ENCODE results near the gene CCDC127. TPM values are rescaled to one million over a fixed set of nuclear protein-coding genes. Genes with fewer than 3 reads are reported as not detected.
"Not testable (repeated sequence)": the region's sequence is repeated elsewhere in the genome, so short reads cannot be mapped to it uniquely, and the experiment has no call there.

Gene CCDC127
- total RNA-seq, 2 donors from 2014 or later = 8.4 to 9.7 TPM

DNA sequence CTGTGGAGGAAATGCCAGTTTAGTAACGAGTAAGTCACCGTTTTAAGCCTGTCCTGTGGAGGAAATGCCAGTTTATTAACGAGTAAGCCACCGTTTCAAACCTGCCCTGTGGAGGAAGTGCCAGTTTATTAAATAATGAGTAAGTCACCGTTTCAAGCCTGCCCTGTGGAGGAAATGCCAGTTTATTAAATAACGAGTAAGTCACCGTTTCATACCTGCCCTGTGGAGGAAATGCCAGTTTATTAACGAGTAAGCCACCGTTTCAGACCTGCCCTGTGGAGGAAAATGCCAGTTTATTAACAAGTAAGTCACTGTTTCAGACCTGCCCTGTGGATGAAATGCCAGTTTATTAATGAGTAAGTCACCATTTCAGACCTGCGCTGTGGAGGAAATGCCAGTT, 34.6 kb upstream of the CCDC127 start:
- peaks cover 52% of the 10 kb centered on the region for H3K36me3 ChIP-seq (ENCODE audit: control insufficient read depth, insufficient read depth, low read length)
- peaks cover 32% of the 10 kb centered on the region for H3K9me3 Mint-ChIP-seq
- no peak for DNase-seq
- H3K27ac ChIP-seq (ENCODE audit: low read depth, low read length) = no peak overlapping the region
- no peak overlapping the region for H3K4me3 Mint-ChIP-seq
- no peaks in the 10 kb centered on the region for H3K27me3 ChIP-seq (ENCODE audit: control insufficient read depth, insufficient read depth, low read length, poor library complexity, severe bottlenecking)
- WGBS, 2 experiments (ENCODE audit: insufficient coverage in 1 of 2, insufficient read length in 1 of 2) = 91 to 94% methylated on average over 10 of the region's 10 CpGs
- H3K4me3 ChIP-seq (ENCODE audit: low read length) = no peak overlapping the region
- TF ChIP-seq CTCF (conservative IDR thresholded peaks at IDR 0.05) = no peak
- no peak overlapping the region for H3K9ac ChIP-seq (ENCODE audit: extremely low read depth, low read length, poor library complexity, severe bottlenecking)
- peaks cover 83% of the 10 kb centered on the region for H3K36me3 Mint-ChIP-seq (ENCODE audit: low read depth)
- H3K27me3 Mint-ChIP-seq (ENCODE audit: insufficient read depth) = no peaks in the 10 kb centered on the region
- peaks cover 33% of the 10 kb centered on the region for H3K9me3 ChIP-seq (ENCODE audit: control insufficient read depth, low read length)
- H3K4me1 Mint-ChIP-seq = no peaks in the 10 kb centered on the region
- H3K27ac Mint-ChIP-seq = no peak overlapping the region
- no peaks in the 10 kb centered on the region for H3K4me1 ChIP-seq (ENCODE audit: control insufficient read depth, insufficient read depth, low read length)

DNA sequence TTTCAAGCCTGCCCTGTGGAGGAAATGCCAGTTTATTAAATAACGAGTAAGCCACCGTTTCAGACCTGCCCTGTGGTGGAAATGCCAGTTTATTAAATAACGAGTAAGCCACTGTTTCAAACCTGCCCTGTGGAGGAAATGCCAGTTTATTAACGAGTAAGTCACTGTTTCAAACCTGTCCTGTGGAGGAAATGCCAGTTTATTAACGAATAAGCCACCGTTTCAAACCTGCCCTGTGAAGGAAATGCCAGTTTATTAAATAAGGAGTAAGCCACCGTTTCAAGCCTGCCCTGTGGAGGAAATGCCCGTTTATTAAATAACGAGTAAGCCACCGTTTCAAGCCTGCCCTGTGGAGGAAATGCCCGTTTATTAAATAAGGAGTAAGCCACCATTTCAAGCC, 34.0 kb upstream of the CCDC127 start:
- not testable (repeated sequence) for H3K9ac ChIP-seq (ENCODE audit: extremely low read depth, low read length, poor library complexity, severe bottlenecking); H3K27ac Mint-ChIP-seq; H3K4me1 Mint-ChIP-seq; H3K27me3 ChIP-seq (ENCODE audit: control insufficient read depth, insufficient read depth, low read length, poor library complexity, severe bottlenecking); H3K27me3 Mint-ChIP-seq (ENCODE audit: insufficient read depth); H3K4me1 ChIP-seq (ENCODE audit: control insufficient read depth, insufficient read depth, low read length); H3K4me3 Mint-ChIP-seq; H3K27ac ChIP-seq (ENCODE audit: low read depth, low read length); H3K4me3 ChIP-seq (ENCODE audit: low read length); DNase-seq
- 91 to 100% methylated on average over 6 to 11 of the region's 11 CpGs for WGBS, 2 experiments (ENCODE audit: insufficient coverage in 1 of 2, insufficient read length in 1 of 2)
- peaks cover 34% of the 10 kb centered on the region for H3K9me3 ChIP-seq (ENCODE audit: control insufficient read depth, low read length)
- H3K36me3 Mint-ChIP-seq (ENCODE audit: low read depth) = peaks cover 83% of the 10 kb centered on the region
- peaks cover 32% of the 10 kb centered on the region for H3K9me3 Mint-ChIP-seq
- H3K36me3 ChIP-seq (ENCODE audit: control insufficient read depth, insufficient read depth, low read length) = peaks cover 54% of the 10 kb centered on the region

GRCh38 chr5:251538-251937, 33.6 kb upstream of the CCDC127 start:
- H3K4me1 ChIP-seq (ENCODE audit: control insufficient read depth, insufficient read depth, low read length); H3K4me3 ChIP-seq (ENCODE audit: low read length); H3K9ac ChIP-seq (ENCODE audit: extremely low read depth, low read length, poor library complexity, severe bottlenecking); H3K27ac ChIP-seq (ENCODE audit: low read depth, low read length); DNase-seq; H3K27me3 ChIP-seq (ENCODE audit: control insufficient read depth, insufficient read depth, low read length, poor library complexity, severe bottlenecking); H3K27ac Mint-ChIP-seq; H3K27me3 Mint-ChIP-seq (ENCODE audit: insufficient read depth); H3K4me3 Mint-ChIP-seq; H3K4me1 Mint-ChIP-seq: not testable (repeated sequence)
- peaks cover 35% of the 10 kb centered on the region for H3K9me3 Mint-ChIP-seq
- peaks cover 36% of the 10 kb centered on the region for H3K9me3 ChIP-seq (ENCODE audit: control insufficient read depth, low read length)
- 89 to 100% methylated on average over 2 to 8 of the region's 8 CpGs for WGBS, 2 experiments (ENCODE audit: insufficient coverage in 1 of 2, insufficient read length in 1 of 2)
- H3K36me3 ChIP-seq (ENCODE audit: control insufficient read depth, insufficient read depth, low read length) = peaks cover 53% of the 10 kb centered on the region
- peaks cover 83% of the 10 kb centered on the region for H3K36me3 Mint-ChIP-seq (ENCODE audit: low read depth)

DNA sequence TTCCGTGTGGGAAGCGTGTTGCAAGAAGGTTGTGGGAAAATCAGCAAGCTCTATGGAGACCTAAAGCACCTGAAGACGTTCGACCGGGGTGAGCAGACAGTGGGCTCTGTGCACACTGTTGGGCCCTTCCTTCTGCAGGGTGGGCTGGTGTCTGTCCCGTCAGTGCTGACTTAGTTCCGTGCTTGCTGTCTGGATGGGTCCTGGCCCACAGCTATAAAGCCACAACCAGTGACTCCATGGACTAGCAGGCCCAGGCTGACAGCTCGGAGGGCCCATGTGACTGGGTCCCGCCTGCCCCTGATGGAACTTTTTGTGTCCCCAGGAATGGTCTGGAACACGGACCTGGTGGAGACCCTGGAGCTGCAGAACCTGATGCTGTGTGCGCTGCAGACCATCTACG, 33.1 kb upstream of the CCDC127 start:
- H3K27ac ChIP-seq (ENCODE audit: low read depth, low read length); H3K27ac Mint-ChIP-seq; H3K4me1 Mint-ChIP-seq; H3K4me3 Mint-ChIP-seq; H3K4me1 ChIP-seq (ENCODE audit: control insufficient read depth, insufficient read depth, low read length); H3K9ac ChIP-seq (ENCODE audit: extremely low read depth, low read length, poor library complexity, severe bottlenecking); DNase-seq; H3K27me3 Mint-ChIP-seq (ENCODE audit: insufficient read depth); H3K4me3 ChIP-seq (ENCODE audit: low read length); H3K27me3 ChIP-seq (ENCODE audit: control insufficient read depth, insufficient read depth, low read length, poor library complexity, severe bottlenecking): not testable (repeated sequence)
- Histone ChIP-seq H3K9me3 (ENCODE audit: control insufficient read depth, low read length) (peaks cover 37% of the 10 kb centered on the region), H3K36me3 (ENCODE audit: control insufficient read depth, insufficient read depth, low read length) (peaks cover 53% of the 10 kb centered on the region)
- Mint-ChIP-seq H3K36me3 (ENCODE audit: low read depth) (peaks cover 83% of the 10 kb centered on the region), H3K9me3 (peaks cover 39% of the 10 kb centered on the region)
- WGBS, 2 experiments (ENCODE audit: insufficient coverage in 1 of 2, insufficient read length in 1 of 2) = 95% methylated on average over 3 to 8 of the region's 12 CpGs

GRCh38 chr5:250396-250795, 32.4 kb upstream of the CCDC127 start:
- not testable (repeated sequence) for H3K9ac ChIP-seq (ENCODE audit: extremely low read depth, low read length, poor library complexity, severe bottlenecking); H3K4me1 ChIP-seq (ENCODE audit: control insufficient read depth, insufficient read depth, low read length); H3K27me3 Mint-ChIP-seq (ENCODE audit: insufficient read depth); H3K27ac Mint-ChIP-seq; H3K27ac ChIP-seq (ENCODE audit: low read depth, low read length); H3K4me3 ChIP-seq (ENCODE audit: low read length); DNase-seq; H3K4me1 Mint-ChIP-seq; H3K4me3 Mint-ChIP-seq; H3K27me3 ChIP-seq (ENCODE audit: control insufficient read depth, insufficient read depth, low read length, poor library complexity, severe bottlenecking)
- 98 to 100% methylated on average over 1 to 2 of the region's 9 CpGs for WGBS, 2 experiments (ENCODE audit: insufficient coverage in 1 of 2, insufficient read length in 1 of 2)
- Histone ChIP-seq H3K36me3 (ENCODE audit: control insufficient read depth, insufficient read depth, low read length) (peaks cover 55% of the 10 kb centered on the region), H3K9me3 (ENCODE audit: control insufficient read depth, low read length) (peaks cover 37% of the 10 kb centered on the region)
- Mint-ChIP-seq H3K36me3 (ENCODE audit: low read depth) (peaks cover 83% of the 10 kb centered on the region), H3K9me3 (peaks cover 44% of the 10 kb centered on the region)

GRCh38 chr5:245717-246116, 27.8 kb upstream of the CCDC127 start:
- 81 to 89% methylated on average over 4 to 5 of the region's 5 CpGs for WGBS, 2 experiments (ENCODE audit: insufficient coverage in 1 of 2, insufficient read length in 1 of 2)
- H3K27me3 ChIP-seq (ENCODE audit: control insufficient read depth, insufficient read depth, low read length, poor library complexity, severe bottlenecking); DNase-seq; H3K27ac ChIP-seq (ENCODE audit: low read depth, low read length); H3K4me1 ChIP-seq (ENCODE audit: control insufficient read depth, insufficient read depth, low read length); H3K4me1 Mint-ChIP-seq; H3K27me3 Mint-ChIP-seq (ENCODE audit: insufficient read depth); H3K4me3 Mint-ChIP-seq; H3K9ac ChIP-seq (ENCODE audit: extremely low read depth, low read length, poor library complexity, severe bottlenecking); H3K27ac Mint-ChIP-seq; H3K4me3 ChIP-seq (ENCODE audit: low read length): not testable (repeated sequence)
- Histone ChIP-seq H3K9me3 (ENCODE audit: control insufficient read depth, low read length) (peaks cover 63% of the 10 kb centered on the region), H3K36me3 (ENCODE audit: control insufficient read depth, insufficient read depth, low read length) (peaks cover 83% of the 10 kb centered on the region)
- Mint-ChIP-seq H3K9me3 (peaks cover 82% of the 10 kb centered on the region), H3K36me3 (ENCODE audit: low read depth) (peaks cover 95% of the 10 kb centered on the region)
